ENCODE measurements around the gene TNS3. TPM values are rescaled to one million over a fixed set of nuclear protein-coding genes. Genes with fewer than 3 reads are reported as not detected.

The TNS3 gene
- total RNA-seq, 1 experiment from 2014 or later: 135 TPM

DNA sequence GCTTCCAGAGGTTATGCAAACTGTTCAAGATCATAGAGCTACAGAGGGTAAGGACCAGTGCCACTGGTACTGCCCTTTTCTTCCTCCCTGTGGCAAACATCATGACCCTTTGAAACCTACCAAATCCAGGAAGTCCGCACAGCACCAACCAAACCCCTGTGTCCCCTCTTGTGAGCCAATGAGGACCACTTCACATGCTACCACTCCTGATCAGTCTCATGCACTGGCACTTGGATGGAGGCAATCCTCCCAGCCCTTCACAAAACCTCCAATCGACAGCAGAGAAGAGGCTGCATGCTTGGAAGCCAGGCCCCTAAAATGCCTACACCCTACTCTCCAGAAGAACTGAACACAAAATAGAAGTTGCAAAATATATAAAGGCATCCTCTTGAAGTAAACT is 248.0 kb downstream of the TNS3 start:
- Mint-ChIP-seq H3K27me3 (ENCODE audit: unreplicated experiment) (no peaks in the 10 kb centered on the region), H3K36me3 (ENCODE audit: insufficient read depth, unreplicated experiment) (peaks cover 15% of the 10 kb centered on the region), H3K4me1 (ENCODE audit: low read depth, unreplicated experiment) (peaks cover 6% of the 10 kb centered on the region), H3K27ac (ENCODE audit: unreplicated experiment) (no peak overlapping the region), H3K9me3 (ENCODE audit: low read depth, unreplicated experiment) (no peaks in the 10 kb centered on the region), H3K4me3 (ENCODE audit: low read depth, unreplicated experiment) (no peak overlapping the region)
- TF ChIP-seq, protein P1, sequence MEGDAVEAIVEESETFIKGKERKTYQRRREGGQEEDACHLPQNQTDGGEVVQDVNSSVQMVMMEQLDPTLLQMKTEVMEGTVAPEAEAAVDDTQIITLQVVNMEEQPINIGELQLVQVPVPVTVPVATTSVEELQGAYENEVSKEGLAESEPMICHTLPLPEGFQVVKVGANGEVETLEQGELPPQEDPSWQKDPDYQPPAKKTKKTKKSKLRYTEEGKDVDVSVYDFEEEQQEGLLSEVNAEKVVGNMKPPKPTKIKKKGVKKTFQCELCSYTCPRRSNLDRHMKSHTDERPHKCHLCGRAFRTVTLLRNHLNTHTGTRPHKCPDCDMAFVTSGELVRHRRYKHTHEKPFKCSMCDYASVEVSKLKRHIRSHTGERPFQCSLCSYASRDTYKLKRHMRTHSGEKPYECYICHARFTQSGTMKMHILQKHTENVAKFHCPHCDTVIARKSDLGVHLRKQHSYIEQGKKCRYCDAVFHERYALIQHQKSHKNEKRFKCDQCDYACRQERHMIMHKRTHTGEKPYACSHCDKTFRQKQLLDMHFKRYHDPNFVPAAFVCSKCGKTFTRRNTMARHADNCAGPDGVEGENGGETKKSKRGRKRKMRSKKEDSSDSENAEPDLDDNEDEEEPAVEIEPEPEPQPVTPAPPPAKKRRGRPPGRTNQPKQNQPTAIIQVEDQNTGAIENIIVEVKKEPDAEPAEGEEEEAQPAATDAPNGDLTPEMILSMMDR (IDR thresholded peaks at IDR 0.05; ENCODE audit: unreplicated experiment): no peak
- CTCF ChIA-PET: no interaction called here
- DNase-seq: no peak
- intact Hi-C loops (cut with micrococcal nuclease; ENCODE audit: unreplicated experiment): no loop called here
- no TSS peak for BruUV-seq (replicated peaks)

GRCh38 chr7:47333554-47333887 is 248.4 kb downstream of the TNS3 start:
- CTCF ChIA-PET: no interaction called here
- Mint-ChIP-seq H3K27me3 (ENCODE audit: unreplicated experiment) (no peaks in the 10 kb centered on the region), H3K9me3 (ENCODE audit: low read depth, unreplicated experiment) (no peaks in the 10 kb centered on the region), H3K27ac (ENCODE audit: unreplicated experiment) (no peak overlapping the region), H3K36me3 (ENCODE audit: insufficient read depth, unreplicated experiment) (peaks cover 14% of the 10 kb centered on the region), H3K4me3 (ENCODE audit: low read depth, unreplicated experiment) (no peak overlapping the region), H3K4me1 (ENCODE audit: low read depth, unreplicated experiment) (peaks cover 11% of the 10 kb centered on the region)
- no peak for DNase-seq
- intact Hi-C loops (cut with micrococcal nuclease; ENCODE audit: unreplicated experiment): no loop called here
- TF ChIP-seq, protein P1 (IDR thresholded peaks at IDR 0.05; ENCODE audit: unreplicated experiment): no peak
- no TSS peak for BruUV-seq (replicated peaks)

- TF ChIP-seq, protein P1 (IDR thresholded peaks at IDR 0.05; ENCODE audit: unreplicated experiment): no peak
- Mint-ChIP-seq H3K27me3 (ENCODE audit: unreplicated experiment) (no peaks in the 10 kb centered on the region), H3K4me3 (ENCODE audit: low read depth, unreplicated experiment) (no peak overlapping the region), H3K9me3 (ENCODE audit: low read depth, unreplicated experiment) (no peaks in the 10 kb centered on the region), H3K36me3 (ENCODE audit: insufficient read depth, unreplicated experiment) (peaks cover 18% of the 10 kb centered on the region), H3K27ac (ENCODE audit: unreplicated experiment) (no peak overlapping the region), H3K4me1 (ENCODE audit: low read depth, unreplicated experiment) (peaks cover 17% of the 10 kb centered on the region)
- DNase-seq: no peak
- intact Hi-C loops (cut with micrococcal nuclease; ENCODE audit: unreplicated experiment): no loop called here
- BruUV-seq (replicated peaks): no TSS peak
- CTCF ChIA-PET: interaction anchor here (0.7 kb wide), 1 partner anchor 545 kb away, joined by 3 read pairs; no protein-coding TSS in a partner anchor
These were observed 249.0 kb downstream of the TNS3 start for GRCh38 chr7:47332681-47333553.

DNA sequence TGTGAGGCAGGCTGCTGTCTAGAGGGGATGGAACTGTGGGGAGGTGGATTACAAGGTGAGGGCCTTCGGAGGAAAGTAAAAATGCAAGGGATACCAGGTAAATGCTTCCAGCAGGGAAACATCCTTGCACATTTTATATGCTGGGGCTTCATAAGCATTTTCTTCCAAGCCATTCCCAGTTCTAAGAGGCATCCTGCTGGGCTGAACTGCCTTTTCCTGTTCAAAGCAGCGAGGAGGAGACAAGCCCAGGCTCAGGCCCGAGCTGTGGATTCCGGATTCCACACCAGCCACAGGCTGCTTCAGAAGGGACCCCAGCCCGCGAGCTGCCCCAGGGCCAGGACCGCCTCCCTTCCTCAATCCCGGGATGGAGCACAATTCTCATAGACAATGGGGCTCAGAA is 249.7 kb downstream of the TNS3 start:
- intact Hi-C loops (cut with micrococcal nuclease; ENCODE audit: unreplicated experiment): no loop called here
- TF ChIP-seq, protein P1 (IDR thresholded peaks at IDR 0.05; ENCODE audit: unreplicated experiment): no peak
- BruUV-seq (replicated peaks): no TSS peak
- Mint-ChIP-seq H3K4me3 (ENCODE audit: low read depth, unreplicated experiment) (no peak overlapping the region), H3K9me3 (ENCODE audit: low read depth, unreplicated experiment) (no peaks in the 10 kb centered on the region), H3K27ac (ENCODE audit: unreplicated experiment) (no peak overlapping the region), H3K36me3 (ENCODE audit: insufficient read depth, unreplicated experiment) (peaks cover 12% of the 10 kb centered on the region), H3K4me1 (ENCODE audit: low read depth, unreplicated experiment) (peaks cover 22% of the 10 kb centered on the region), H3K27me3 (ENCODE audit: unreplicated experiment) (no peaks in the 10 kb centered on the region)
- DNase-seq: no peak
- CTCF ChIA-PET: interaction anchor here (0.7 kb wide), 1 partner anchor 546 kb away, joined by 3 read pairs; no protein-coding TSS in a partner anchor
